Neural cell (in vitro differentiated cells): ENCODE data around the gene CUBN. TPM values are rescaled to one million over a fixed set of nuclear protein-coding genes. Genes with fewer than 3 reads are reported as not detected.

Experiments used
- H2AFZ ChIP-seq: fragments of 200-600, 300-800 bp; sonication (generic), shearing (Covaris generic); 2 replicates; pipeline ENCODE4 v1.6.0; 2014; ENCODE audit warnings: low read depth, mild to moderate bottlenecking, antibody characterized with exemption, low read length, moderate library complexity
- H3F3A ChIP-seq: fragments of 200-600 bp; shearing (Covaris generic); 2 replicates; pipeline ENCODE4 v1.6.1; 2016; ENCODE audit warnings: mild to moderate bottlenecking, moderate library complexity, mixed read lengths, antibody characterized with exemption, low read length; ENCODE audit not compliant: insufficient read depth, poor library complexity, severe bottlenecking
- H3K27ac ChIP-seq: fragments of 200-600, 300-800 bp; sonication (generic), shearing (Covaris generic); 2 replicates; pipeline ENCODE4 v1.5.1; 2014; ENCODE audit warnings: mild to moderate bottlenecking, low read length, moderate library complexity
- H3K27me3 ChIP-seq: fragments of 300-800, 200-600 bp; sonication (generic), shearing (Covaris generic); 2 replicates; pipeline ENCODE4 v1.6.0; 2014; ENCODE audit warnings: mild to moderate bottlenecking, low read depth, low read length, moderate library complexity; ENCODE audit not compliant: insufficient read depth
- H3K36me3 ChIP-seq: fragments of 300-800, 200-600 bp; sonication (generic), shearing (Covaris generic); 2 replicates; pipeline ENCODE4 v1.5.1; 2014; ENCODE audit warnings: mild to moderate bottlenecking, antibody characterized with exemption, low read length, moderate library complexity; ENCODE audit not compliant: insufficient read depth
- H3K4me2 ChIP-seq: fragments of 300-800, 200-600 bp; sonication (generic), shearing (Covaris generic); 2 replicates; pipeline ENCODE4 v1.6.0; 2014; ENCODE audit warnings: mild to moderate bottlenecking, low read length
- H3K4me3 ChIP-seq: fragments of 300-800, 200-600 bp; sonication (generic), shearing (Covaris generic); 2 replicates; pipeline ENCODE4 v1.5.1; 2014; ENCODE audit warnings: mild to moderate bottlenecking, low read length, moderate library complexity
- H3K79me2 ChIP-seq: fragments of 200-600 bp; shearing (Covaris generic); replicated peaks from 2 replicates; pipeline ENCODE4 v1.6.0; 2014; ENCODE audit warnings: mild to moderate bottlenecking, low read length, moderate library complexity; ENCODE audit not compliant: insufficient read depth
- H3K9ac ChIP-seq: fragments of 300-800, 200-600 bp; sonication (generic), shearing (Covaris generic); 2 replicates; pipeline ENCODE4 v1.6.1; 2016; ENCODE audit warnings: mild to moderate bottlenecking, low read length, mixed read lengths
- H3K9me2 ChIP-seq: fragments of 200-600 bp; shearing (Covaris generic); 2 replicates; pipeline ENCODE4 v1.6.1; 2016; ENCODE audit warnings: mild to moderate bottlenecking, low read length, mixed read lengths; ENCODE audit not compliant: insufficient read depth
- H3K9me3 ChIP-seq: fragments of 200-600, 300-800 bp; sonication (generic), shearing (Covaris generic); 2 replicates; pipeline ENCODE4 v1.6.1; 2016; ENCODE audit warnings: mild to moderate bottlenecking, mixed run types, low read length, moderate library complexity, mixed read lengths
- H4K20me1 ChIP-seq: fragments of 200-600 bp; shearing (Covaris generic); 2 replicates; pipeline ENCODE4 v1.6.1; 2016; ENCODE audit warnings: mild to moderate bottlenecking, mixed run types; ENCODE audit not compliant: insufficient read depth
- CTCF ChIP-seq: fragments of 450-650 bp; IDR thresholded peaks from 2 replicates; pipeline ENCODE4 v1.5.1; 2014; ENCODE audit warnings: antibody characterized with exemption, mild to moderate bottlenecking, moderate library complexity; ENCODE audit not compliant: poor library complexity, severe bottlenecking
- EP300 ChIP-seq: fragments of 450-650 bp; conservative IDR thresholded peaks from 2 replicates; pipeline ENCODE4 v1.6.1; 2014; ENCODE audit warnings: antibody characterized with exemption, mild to moderate bottlenecking, moderate library complexity; ENCODE audit not compliant: poor library complexity, severe bottlenecking
- EZH2 ChIP-seq: fragments of 200-600, 300-800 bp; shearing (Covaris generic), sonication (generic); IDR thresholded peaks from 2 replicates; pipeline ENCODE4 v1.6.1; 2014; ENCODE audit warnings: antibody characterized with exemption, low read length, borderline replicate concordance, mild to moderate bottlenecking; ENCODE audit not compliant: insufficient read depth, poor library complexity, severe bottlenecking
- MXI1 ChIP-seq: fragments of 450-650 bp; conservative IDR thresholded peaks from 2 replicates; pipeline ENCODE4 v1.6.1; 2014; ENCODE audit warnings: antibody characterized with exemption, mild to moderate bottlenecking; ENCODE audit not compliant: poor library complexity, severe bottlenecking
- POLR2AphosphoS5 ChIP-seq: IDR thresholded peaks from 2 replicates; pipeline ENCODE4 v1.6.1; 2012
- RAD21 ChIP-seq: fragments of 450-650 bp; conservative IDR thresholded peaks from 2 replicates; pipeline ENCODE4 v1.6.1; 2014; ENCODE audit warnings: antibody characterized with exemption, mild to moderate bottlenecking, moderate library complexity
- REST ChIP-seq: IDR thresholded peaks from 2 replicates; pipeline ENCODE4 v1.6.1; 2012; ENCODE audit warnings: borderline replicate concordance
- SMC3 ChIP-seq: fragments of 450-650 bp; conservative IDR thresholded peaks from 2 replicates; pipeline ENCODE4 v1.6.1; 2014; ENCODE audit warnings: antibody characterized with exemption, mild to moderate bottlenecking, moderate library complexity; ENCODE audit not compliant: poor library complexity
- TAF1 ChIP-seq: IDR thresholded peaks from 2 replicates; pipeline ENCODE4 v1.6.1; 2012; ENCODE audit warnings: low read depth
- polyA plus RNA-seq: library from polyadenylated mRNA; depleted of rRNA; stranded (reverse); fragments of >200 nt; gene quantifications from 2 replicates; pipeline ENCODE4 v1.2.3, GENCODE V29; 2014

Gene CUBN
- polyA plus RNA-seq, 1 donor from 2014 or later = 7.1 TPM

GRCh38 chr10:17064435-17064834 is 65.2 kb downstream of the CUBN start (continued):
- TF ChIP-seq CTCF (no peak), POLR2AphosphoS5 (no peak)

GRCh38 chr10:17062955-17063484 is 66.6 kb downstream of the CUBN start:
- TF ChIP-seq POLR2AphosphoS5 (no peak), REST (no peak), MXI1 (no peak)
- H3K27ac ChIP-seq = no peak overlapping the region
- no peak overlapping the region for H3K4me2 ChIP-seq
- H3K4me3 ChIP-seq = no peak overlapping the region
- H3K79me2 ChIP-seq = no peaks in the 10 kb centered on the region
- H3K9me3 ChIP-seq = no peaks in the 10 kb centered on the region
- no peaks in the 10 kb centered on the region for H3K36me3 ChIP-seq
- H3F3A ChIP-seq = no peaks in the 10 kb centered on the region
- H4K20me1 ChIP-seq = no peaks in the 10 kb centered on the region
- H3K9ac ChIP-seq = no peak overlapping the region
- H3K9me2 ChIP-seq = no peaks in the 10 kb centered on the region
- H2AFZ ChIP-seq = no peak overlapping the region
- no peaks in the 10 kb centered on the region for H3K27me3 ChIP-seq

- Histone ChIP-seq H3K36me3 (no peaks in the 10 kb centered on the region), H3K9ac (no peak overlapping the region), H3K79me2 (no peaks in the 10 kb centered on the region), H4K20me1 (no peaks in the 10 kb centered on the region), H3K9me2 (no peaks in the 10 kb centered on the region), H3F3A (no peaks in the 10 kb centered on the region), H3K4me2 (no peak overlapping the region), H2AFZ (no peak overlapping the region), H3K4me3 (no peak overlapping the region), H3K27me3 (no peaks in the 10 kb centered on the region), H3K27ac (no peak overlapping the region), H3K9me3 (no peaks in the 10 kb centered on the region)
- TF ChIP-seq CTCF (no peak), POLR2AphosphoS5 (no peak), TAF1 (no peak), EP300 (no peak), RAD21 (no peak), SMC3 (no peak), EZH2 (no peak), REST (no peak), MXI1 (no peak)
Observed at GRCh38 chr10:17062493-17062892, 67.1 kb downstream of the CUBN start.
